Naive thymus-derived CD8-positive, alpha-beta T cell (primary cell): ENCODE measurements around the gene ODF2L. TPM values are rescaled to one million over a fixed set of nuclear protein-coding genes. Genes with fewer than 3 reads are reported as not detected.

Experiments
- ATAC-seq, 2 donors: fragments of 150-1000 bp; cut with Tn5 transposase in 1 of 2; sonication (Bioruptor Pico), chemical (Tn5 transposase) in 1 of 2; 1 replicate in 1 of 2; 2 replicates in 1 of 2; pipeline ENCODE4 v1.10.0; 2021; ENCODE audit warnings: mild to moderate bottlenecking in 2 of 2, moderate library complexity in 2 of 2
- POLR2A ChIA-PET: fragments of 350-600 bp; sonication (Branson Sonifier 250); formaldehyde crosslinking; loops from one replicate; lab custom pipeline; 2021; ENCODE audit warnings: antibody characterized with exemption; lab: Charles Lee
- DNase-seq, 10 donors: peaks; one replicate each; pipeline versions ENCODE4 v3.0.0 to v3.0.0-alpha.2; 2020 to 2022
- H3K27ac Mint-ChIP-seq, 10 donors: one replicate each; pipeline ENCODE4 v1.8.0; 2020 to 2022; ENCODE audit warnings: mild to moderate bottlenecking in 10 of 10, mixed read lengths in 10 of 10, moderate library complexity in 4 of 10, inconsistent platforms in 1 of 10
- H3K27me3 Mint-ChIP-seq, 5 donors: one replicate each; pipeline ENCODE4 v1.8.0; 2021 to 2022; ENCODE audit warnings: mixed read lengths in 5 of 5
- H3K36me3 Mint-ChIP-seq, 3 donors: one replicate each; pipeline ENCODE4 v1.8.0; 2020 to 2022; ENCODE audit warnings: mixed read lengths in 3 of 3, mild to moderate bottlenecking in 2 of 3, inconsistent platforms in 1 of 3
- H3K4me1 Mint-ChIP-seq, 4 donors: one replicate each; pipeline ENCODE4 v1.8.0; 2021 to 2022; ENCODE audit warnings: mixed read lengths in 4 of 4
- H3K4me3 Mint-ChIP-seq, 10 donors: one replicate each; pipeline ENCODE4 v1.8.0; 2020 to 2022; ENCODE audit warnings: mild to moderate bottlenecking in 10 of 10, mixed read lengths in 10 of 10, moderate library complexity in 6 of 10, inconsistent platforms in 1 of 10
- H3K9me3 Mint-ChIP-seq, 9 donors: one replicate each; pipeline ENCODE4 v1.8.0; 2020 to 2022; ENCODE audit warnings: mixed read lengths in 9 of 9, mild to moderate bottlenecking in 3 of 9, inconsistent platforms in 1 of 9, moderate library complexity in 1 of 9
- polyA plus RNA-seq, 3 donors: library from polyadenylated mRNA; unstranded; fragments of 300-500 nt; fragmentation: Illumina TruSeq; gene quantifications; one replicate each; pipeline ENCODE4 v1.2.3, GENCODE V29; 2021
- total RNA-seq, 8 experiments: library from RNA in 2 of 8; stranded (reverse) in 2 of 8; gene quantifications; one replicate each; pipeline ENCODE4 v1.2.3 and lab custom pipeline; 2021 to 2026

Gene ODF2L
- total and polyA plus RNA-seq, 5 experiments from 2014 or later, result 21.4 to 47.8 (median 32.1) TPM

- POLR2A ChIA-PET, result interaction anchor here (1.6 kb wide), 1 partner anchor 27 kb away, joined by 3 read pairs; no protein-coding TSS in a partner anchor
- H3K27ac Mint-ChIP-seq, result no peak overlapping the region
- H3K4me3 Mint-ChIP-seq, result no peak overlapping the region
- H3K36me3 Mint-ChIP-seq, result no peaks in the 10 kb centered on the region
- no peak for ATAC-seq
- DNase-seq, result no peak
- peaks cover 2 to 8% (median 5%) of the 10 kb centered on the region in 4 donors for H3K4me1 Mint-ChIP-seq
- H3K9me3 Mint-ChIP-seq, result no peaks in the 10 kb centered on the region
- H3K27me3 Mint-ChIP-seq, result peaks cover 0 to 2% (median 1%) of the 10 kb centered on the region in 5 donors
These were observed 27.4 kb upstream of the ODF2L start for GRCh38 chr1:86423473-86423872.

GRCh38 chr1:86421601-86422280 is 25.6 kb upstream of the ODF2L start:
- Mint-ChIP-seq H3K4me1 (peaks cover 2 to 8% (median 5%) of the 10 kb centered on the region in 4 donors), H3K27me3 (peaks cover 0 to 2% (median 1%) of the 10 kb centered on the region in 5 donors), H3K27ac (no peak overlapping the region), H3K9me3 (no peaks in the 10 kb centered on the region), H3K36me3 (no peaks in the 10 kb centered on the region), H3K4me3 (no peak overlapping the region)
- POLR2A ChIA-PET, result no interaction called here
- ATAC-seq (no peak), DNase-seq (no peak)

- ATAC-seq (peak; percentile 96 to 98), DNase-seq (peak in 8 of 10 donors; percentile 31 to 74 (median 54))
- POLR2A ChIA-PET, result no interaction called here
- peaks cover 0 to 2% (median 0%) of the 10 kb centered on the region in 5 donors for H3K27me3 Mint-ChIP-seq
- peak overlapping the region in 7 of 10 donors; percentile 15 to 83 (median 68) for H3K27ac Mint-ChIP-seq
- H3K9me3 Mint-ChIP-seq, result no peaks in the 10 kb centered on the region
- H3K4me1 Mint-ChIP-seq, result peaks cover 2 to 8% (median 5%) of the 10 kb centered on the region in 4 donors
- peak overlapping the region; percentile 48 to 75 (median 70) for H3K4me3 Mint-ChIP-seq
- H3K36me3 Mint-ChIP-seq, result no peaks in the 10 kb centered on the region
These were observed 23.3 kb upstream of the ODF2L start for GRCh38 chr1:86419277-86419903.

GRCh38 chr1:86416343-86416742 is 20.2 kb upstream of the ODF2L start:
- no peak for DNase-seq
- no peak overlapping the region for H3K27ac Mint-ChIP-seq
- H3K27me3 Mint-ChIP-seq, result peaks cover 0 to 1% (median 0%) of the 10 kb centered on the region in 5 donors
- H3K4me1 Mint-ChIP-seq, result peaks cover 2 to 8% (median 5%) of the 10 kb centered on the region in 4 donors
- POLR2A ChIA-PET, result interaction anchor here (0.6 kb wide), 1 partner anchor 33 kb away, joined by 3 read pairs; no protein-coding TSS in a partner anchor
- ATAC-seq, result no peak
- H3K9me3 Mint-ChIP-seq, result no peaks in the 10 kb centered on the region
- H3K36me3 Mint-ChIP-seq, result no peaks in the 10 kb centered on the region
- H3K4me3 Mint-ChIP-seq, result no peak overlapping the region

GRCh38 chr1:86410879-86411278 is 14.8 kb upstream of the ODF2L start:
- Mint-ChIP-seq H3K4me3 (no peak overlapping the region), H3K27ac (no peak overlapping the region), H3K4me1 (no peaks in the 10 kb centered on the region), H3K36me3 (no peaks in the 10 kb centered on the region), H3K27me3 (peaks cover 0 to 3% (median 0%) of the 10 kb centered on the region in 5 donors), H3K9me3 (no peaks in the 10 kb centered on the region)
- DNase-seq (no peak), ATAC-seq (no peak)
- POLR2A ChIA-PET, result no interaction called here

GRCh38 chr1:86409416-86410021 is 13.4 kb upstream of the ODF2L start:
- DNase-seq (no peak), ATAC-seq (no peak)
- no peaks in the 10 kb centered on the region for H3K9me3 Mint-ChIP-seq
- H3K27me3 Mint-ChIP-seq, result peaks cover 0 to 3% (median 0%) of the 10 kb centered on the region in 5 donors
- no peaks in the 10 kb centered on the region for H3K36me3 Mint-ChIP-seq
- no peak overlapping the region for H3K27ac Mint-ChIP-seq
- H3K4me3 Mint-ChIP-seq, result no peak overlapping the region
- no peaks in the 10 kb centered on the region for H3K4me1 Mint-ChIP-seq
- POLR2A ChIA-PET, result no interaction called here

- H3K4me1 Mint-ChIP-seq, result peaks cover 8 to 47% (median 47%) of the 10 kb centered on the region in 4 donors
- peak overlapping the region; percentile 95 to 100 (median 98) for H3K4me3 Mint-ChIP-seq
- ATAC-seq (peak; percentile 31 to 34), DNase-seq (no peak)
- H3K36me3 Mint-ChIP-seq, result no peaks in the 10 kb centered on the region
- H3K9me3 Mint-ChIP-seq, result no peaks in the 10 kb centered on the region
- H3K27ac Mint-ChIP-seq, result peak overlapping the region; percentile 96 to 99 (median 98)
- POLR2A ChIA-PET, result interaction anchor here (0.7 to 2.0 kb wide), 7 partner anchors 10 to 935 kb away, joined by 3 to 32 read pairs (median 3); partner anchors contain the start of genes CLCA2, HS2ST1, SELENOF and SH3GLB1
- H3K27me3 Mint-ChIP-seq, result no peaks in the 10 kb centered on the region
These were observed 371 bp upstream of the ODF2L start for GRCh38 chr1:86396498-86396890.

- Mint-ChIP-seq H3K9me3 (no peaks in the 10 kb centered on the region), H3K36me3 (peaks cover 0 to 2% (median 0%) of the 10 kb centered on the region in 3 donors), H3K4me1 (peaks cover 16 to 68% (median 66%) of the 10 kb centered on the region in 4 donors), H3K4me3 (peak overlapping the region in 9 of 10 donors; percentile 24 to 100 (median 73)), H3K27me3 (no peaks in the 10 kb centered on the region), H3K27ac (peak overlapping the region in 9 of 10 donors; percentile 51 to 99 (median 79))
- no peak for ATAC-seq
- DNase-seq, result no peak
- POLR2A ChIA-PET, result no interaction called here
These were observed 1.7 kb downstream of the ODF2L start for GRCh38 chr1:86394416-86394815.

- ATAC-seq, result peak; percentile 58 to 70
- Mint-ChIP-seq H3K27me3 (no peaks in the 10 kb centered on the region), H3K4me1 (peaks cover 10 to 51% (median 50%) of the 10 kb centered on the region in 4 donors), H3K4me3 (peak overlapping the region; percentile 31 to 81 (median 64)), H3K27ac (peak overlapping the region; percentile 51 to 95 (median 82)), H3K9me3 (no peaks in the 10 kb centered on the region), H3K36me3 (peaks cover 0 to 3% (median 2%) of the 10 kb centered on the region in 3 donors)
- POLR2A ChIA-PET, result no interaction called here
- peak in 2 of 10 donors; percentile 38 to 43 for DNase-seq
These were observed 6.8 kb downstream of the ODF2L start for GRCh38 chr1:86389307-86389706.

- no peaks in the 10 kb centered on the region for H3K27me3 Mint-ChIP-seq
- peaks cover 10 to 48% (median 46%) of the 10 kb centered on the region in 4 donors for H3K4me1 Mint-ChIP-seq
- peak overlapping the region in 5 of 10 donors; percentile 51 to 95 (median 87) for H3K27ac Mint-ChIP-seq
- peak overlapping the region in 5 of 10 donors; percentile 63 to 81 (median 70) for H3K4me3 Mint-ChIP-seq
- no peak for DNase-seq
- H3K9me3 Mint-ChIP-seq, result no peaks in the 10 kb centered on the region
- ATAC-seq, result no peak
- peaks cover 0 to 3% (median 2%) of the 10 kb centered on the region in 3 donors for H3K36me3 Mint-ChIP-seq
- POLR2A ChIA-PET, result no interaction called here
These were observed 7.3 kb downstream of the ODF2L start for GRCh38 chr1:86388777-86389176.

GRCh38 chr1:86387916-86388627 is 8.1 kb downstream of the ODF2L start:
- Mint-ChIP-seq H3K27me3 (no peaks in the 10 kb centered on the region), H3K4me3 (no peak overlapping the region), H3K27ac (peak overlapping the region in 1 of 10 donors; percentile 87), H3K36me3 (peaks cover 0 to 3% (median 2%) of the 10 kb centered on the region in 3 donors), H3K4me1 (peaks cover 10 to 48% (median 39%) of the 10 kb centered on the region in 4 donors), H3K9me3 (no peaks in the 10 kb centered on the region)
- POLR2A ChIA-PET, result no interaction called here
- ATAC-seq (no peak), DNase-seq (no peak)

GRCh38 chr1:86382878-86383277 is 13.2 kb downstream of the ODF2L start:
- H3K9me3 Mint-ChIP-seq, result peaks cover 0 to under 1% (median 0%) of the 10 kb centered on the region in 9 donors
- no peaks in the 10 kb centered on the region for H3K27me3 Mint-ChIP-seq
- H3K4me3 Mint-ChIP-seq, result peak overlapping the region in 6 of 10 donors; percentile 22 to 68 (median 61)
- POLR2A ChIA-PET, result no interaction called here
- H3K36me3 Mint-ChIP-seq, result peaks cover 0 to 9% (median 4%) of the 10 kb centered on the region in 3 donors
- ATAC-seq (no peak), DNase-seq (no peak)
- peaks cover 0 to 20% (median 3%) of the 10 kb centered on the region in 4 donors for H3K4me1 Mint-ChIP-seq
- H3K27ac Mint-ChIP-seq, result peak overlapping the region in 5 of 10 donors; percentile 41 to 86 (median 48)
